ENCODE results near the gene PHF20. TPM values are rescaled to one million over a fixed set of nuclear protein-coding genes. Genes with fewer than 3 reads are reported as not detected.

The PHF20 gene
- total and polyA plus RNA-seq, 2 of the 13 experiments (the other 11 are each of a cell fraction or from before 2014, with no cell fraction given), result 22.8 to 34.1 TPM

GRCh38 chr20:35947489-35947888 is 175.7 kb downstream of the PHF20 start (continued):
- no peak for TF ChIP-seq RBAK (CRISPR knock-in tag; IDR thresholded peaks at IDR 0.05)
- no peak for TF ChIP-seq ATRX (CRISPR knock-in tag; IDR thresholded peaks at IDR 0.05; ENCODE audit: borderline replicate concordance)
- no peak; the same call in 1 of the 2 replicates for TF ChIP-seq ZSCAN5A (CRISPR knock-in tag; IDR thresholded peaks at IDR 0.05; ENCODE audit: borderline replicate concordance)
- TF ChIP-seq MAZ (IDR thresholded peaks at IDR 0.05; ENCODE audit: borderline replicate concordance, low read depth, low read length), result peak; percentile 39; the same call in 1 of the 2 replicates
- no peak for TF ChIP-seq MAZ (CRISPR knock-in tag; IDR thresholded peaks at IDR 0.05; ENCODE audit: low read depth)
- TF ChIP-seq NBN (conservative IDR thresholded peaks at IDR 0.05), result no peak
- no peak for TF ChIP-seq ZNF431 (CRISPR knock-in tag; IDR thresholded peaks at IDR 0.05; ENCODE audit: borderline replicate concordance, low read depth)
- TF ChIP-seq GMEB1 (CRISPR knock-in tag; IDR thresholded peaks at IDR 0.05; ENCODE audit: borderline replicate concordance), result no peak
- TF ChIP-seq NR0B2 (CRISPR knock-in tag; IDR thresholded peaks at IDR 0.05), result no peak
- no peak for TF ChIP-seq KDM5B (CRISPR knock-in tag; IDR thresholded peaks at IDR 0.05; ENCODE audit: borderline replicate concordance)
- TF ChIP-seq ZNF589 (CRISPR knock-in tag; conservative IDR thresholded peaks at IDR 0.05), result no peak
- no peak for TF ChIP-seq ZNF780A (CRISPR knock-in tag; IDR thresholded peaks at IDR 0.05)
- no peak for TF ChIP-seq ZNF513 (CRISPR knock-in tag; conservative IDR thresholded peaks at IDR 0.05)
- no peak for TF ChIP-seq ZBTB38 (CRISPR knock-in tag; IDR thresholded peaks at IDR 0.05)
- TF ChIP-seq ZNF761 (CRISPR knock-in tag; conservative IDR thresholded peaks at IDR 0.05), result no peak
- TF ChIP-seq KLF11 (CRISPR knock-in tag; IDR thresholded peaks at IDR 0.05), result no peak
- TF ChIP-seq TEAD3 (CRISPR knock-in tag; optimal IDR thresholded peaks at IDR 0.05; ENCODE audit: borderline replicate concordance), result peak; percentile 8
- TF ChIP-seq PRPF4 (IDR thresholded peaks at IDR 0.05; ENCODE audit: low read depth, low read length, poor library complexity, severe bottlenecking), result no peak
- TF ChIP-seq BCL3 (CRISPR knock-in tag; IDR thresholded peaks at IDR 0.05), result no peak
- no peak for TF ChIP-seq ZSCAN22 (CRISPR knock-in tag; IDR thresholded peaks at IDR 0.05)
- TF ChIP-seq ASH2L (IDR thresholded peaks at IDR 0.05; ENCODE audit: insufficient read length, low read depth, low read length), result peak; percentile 14
- no peak for TF ChIP-seq ZNF17 (CRISPR knock-in tag; IDR thresholded peaks at IDR 0.05)
